Osteocyte (in vitro differentiated cells): ENCODE measurements around the gene KRT86. TPM values are rescaled to one million over a fixed set of nuclear protein-coding genes. Genes with fewer than 3 reads are reported as not detected.
"Not testable (repeated sequence)": the region's sequence is repeated elsewhere in the genome, so short reads cannot be mapped to it uniquely, and the experiment has no call there.

ENCODE experiments used
- DNase-seq: peaks from one replicate; pipeline ENCODE4 v3.0.0; 2021; ENCODE audit warnings: mixed read lengths; ENCODE audit not compliant: unreplicated experiment; ENCODE audit errors: extremely low spot score
- H3K27ac Mint-ChIP-seq: one replicate; pipeline ENCODE4 v1.8.0; 2021; ENCODE audit warnings: mild to moderate bottlenecking, mixed read lengths; ENCODE audit not compliant: unreplicated experiment
- H3K27me3 Mint-ChIP-seq: one replicate; pipeline ENCODE4 v1.8.0; 2021; ENCODE audit warnings: mixed read lengths; ENCODE audit not compliant: unreplicated experiment
- H3K36me3 Mint-ChIP-seq: one replicate; pipeline ENCODE4 v1.8.0; 2021; ENCODE audit warnings: mixed read lengths; ENCODE audit not compliant: unreplicated experiment
- H3K4me1 Mint-ChIP-seq: one replicate; pipeline ENCODE4 v1.8.0; 2021; ENCODE audit warnings: mixed read lengths; ENCODE audit not compliant: unreplicated experiment
- H3K4me3 Mint-ChIP-seq: one replicate; pipeline ENCODE4 v1.8.0; 2021; ENCODE audit warnings: mild to moderate bottlenecking, moderate library complexity, mixed read lengths; ENCODE audit not compliant: unreplicated experiment
- H3K9me3 Mint-ChIP-seq: one replicate; pipeline ENCODE4 v1.8.0; 2021; ENCODE audit warnings: mixed read lengths; ENCODE audit not compliant: unreplicated experiment
- total RNA-seq: library from RNA; stranded (reverse); gene quantifications from 2 replicates; pipeline ENCODE4 v1.2.1, GENCODE V29; 2021
- TF ChIP-seq, protein P1 (sequence below): fragments of 200-600 bp; sonication (generic); IDR thresholded peaks from 2 replicates; pipeline ENCODE4 v1.5.0; 2021; ENCODE audit warnings: antibody characterized with exemption, mild to moderate bottlenecking, moderate library complexity

The KRT86 gene
- total RNA-seq, 1 donor from 2014 or later: 0.24 TPM

DNA sequence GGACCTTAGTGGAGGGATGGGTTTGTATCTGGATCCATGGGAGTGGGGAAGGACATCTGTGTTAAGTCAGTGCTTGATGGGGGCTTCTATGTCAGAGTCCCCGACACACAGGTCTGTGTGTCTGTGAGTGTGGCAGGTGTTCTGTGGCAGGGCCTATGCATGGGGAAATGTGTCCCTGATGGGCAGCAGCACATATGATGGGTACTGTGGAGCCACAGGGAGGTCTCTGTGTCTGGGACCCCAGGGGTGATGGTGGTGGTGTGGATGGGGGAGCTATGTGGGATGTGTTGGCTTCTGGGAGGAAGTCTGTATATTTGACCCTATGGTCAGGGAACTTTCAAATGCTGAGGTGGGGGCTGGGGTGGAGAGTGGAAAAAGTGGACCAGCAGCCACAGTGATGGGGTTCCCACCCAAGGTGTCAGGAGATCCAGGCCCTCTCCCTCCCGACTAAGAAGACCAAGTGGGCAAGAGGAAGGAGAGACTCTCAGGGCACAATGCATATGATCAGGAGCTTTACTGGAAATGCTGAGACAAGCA, 24.9 kb upstream of the KRT86 start:
- no peak for DNase-seq
- Mint-ChIP-seq H3K27ac (peak overlapping the region; percentile 59), H3K4me1 (peaks cover 53% of the 10 kb centered on the region), H3K36me3 (no peaks in the 10 kb centered on the region), H3K4me3 (no peak overlapping the region), H3K9me3 (no peaks in the 10 kb centered on the region), H3K27me3 (no peaks in the 10 kb centered on the region)
- TF ChIP-seq, protein P1, sequence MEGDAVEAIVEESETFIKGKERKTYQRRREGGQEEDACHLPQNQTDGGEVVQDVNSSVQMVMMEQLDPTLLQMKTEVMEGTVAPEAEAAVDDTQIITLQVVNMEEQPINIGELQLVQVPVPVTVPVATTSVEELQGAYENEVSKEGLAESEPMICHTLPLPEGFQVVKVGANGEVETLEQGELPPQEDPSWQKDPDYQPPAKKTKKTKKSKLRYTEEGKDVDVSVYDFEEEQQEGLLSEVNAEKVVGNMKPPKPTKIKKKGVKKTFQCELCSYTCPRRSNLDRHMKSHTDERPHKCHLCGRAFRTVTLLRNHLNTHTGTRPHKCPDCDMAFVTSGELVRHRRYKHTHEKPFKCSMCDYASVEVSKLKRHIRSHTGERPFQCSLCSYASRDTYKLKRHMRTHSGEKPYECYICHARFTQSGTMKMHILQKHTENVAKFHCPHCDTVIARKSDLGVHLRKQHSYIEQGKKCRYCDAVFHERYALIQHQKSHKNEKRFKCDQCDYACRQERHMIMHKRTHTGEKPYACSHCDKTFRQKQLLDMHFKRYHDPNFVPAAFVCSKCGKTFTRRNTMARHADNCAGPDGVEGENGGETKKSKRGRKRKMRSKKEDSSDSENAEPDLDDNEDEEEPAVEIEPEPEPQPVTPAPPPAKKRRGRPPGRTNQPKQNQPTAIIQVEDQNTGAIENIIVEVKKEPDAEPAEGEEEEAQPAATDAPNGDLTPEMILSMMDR: no peak

DNA sequence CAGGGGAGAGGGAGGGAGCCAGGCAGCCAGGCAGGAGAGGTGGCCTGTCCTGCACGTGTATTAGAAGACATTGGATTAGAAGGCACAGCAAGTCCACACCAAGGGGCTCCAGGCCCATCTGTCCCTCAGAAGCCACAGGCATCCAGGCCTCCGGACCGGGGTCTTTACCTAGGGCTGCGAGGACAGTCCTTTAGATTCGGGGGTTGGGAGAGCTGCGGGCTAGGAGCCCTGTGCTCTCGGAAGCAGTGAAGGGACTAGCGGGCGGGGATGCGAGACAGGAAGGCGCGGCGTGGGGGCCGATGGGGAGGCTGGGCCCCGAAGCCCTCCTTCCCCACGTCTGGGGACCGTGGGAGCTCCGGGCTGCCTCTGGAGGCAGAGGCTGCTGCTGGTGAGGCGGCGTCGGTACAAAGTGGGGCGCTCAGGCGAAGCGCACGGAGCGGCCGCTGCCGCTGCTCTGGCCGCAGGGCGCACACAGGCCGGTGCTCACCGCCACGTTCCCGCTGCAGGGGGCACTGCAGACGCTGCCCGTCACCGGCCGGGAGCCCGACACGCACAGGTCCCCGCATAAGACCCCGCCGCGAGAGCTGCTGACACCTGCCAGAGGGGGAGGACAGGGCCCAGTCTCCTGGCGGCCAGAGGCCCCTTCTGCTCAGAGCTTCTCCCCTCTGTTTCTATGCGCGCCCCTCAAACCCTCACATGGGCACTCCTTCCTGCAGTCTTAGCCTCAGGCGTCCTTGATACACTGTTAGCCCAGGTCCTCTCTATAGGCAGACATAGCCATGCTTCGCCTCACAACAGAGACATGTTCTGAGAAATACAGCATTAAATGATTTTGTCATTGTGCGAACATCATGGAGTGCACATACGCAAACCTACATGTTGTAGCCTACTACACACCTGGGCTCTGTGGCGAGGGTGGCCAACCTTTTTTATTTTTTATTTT, 24.1 kb upstream of the KRT86 start:
- TF ChIP-seq, protein P1: no peak
- Mint-ChIP-seq H3K4me3 (no peak overlapping the region), H3K36me3 (no peaks in the 10 kb centered on the region), H3K4me1 (peaks cover 45% of the 10 kb centered on the region), H3K27ac (no peak overlapping the region), H3K9me3 (no peaks in the 10 kb centered on the region), H3K27me3 (no peaks in the 10 kb centered on the region)
- DNase-seq: no peak

DNA sequence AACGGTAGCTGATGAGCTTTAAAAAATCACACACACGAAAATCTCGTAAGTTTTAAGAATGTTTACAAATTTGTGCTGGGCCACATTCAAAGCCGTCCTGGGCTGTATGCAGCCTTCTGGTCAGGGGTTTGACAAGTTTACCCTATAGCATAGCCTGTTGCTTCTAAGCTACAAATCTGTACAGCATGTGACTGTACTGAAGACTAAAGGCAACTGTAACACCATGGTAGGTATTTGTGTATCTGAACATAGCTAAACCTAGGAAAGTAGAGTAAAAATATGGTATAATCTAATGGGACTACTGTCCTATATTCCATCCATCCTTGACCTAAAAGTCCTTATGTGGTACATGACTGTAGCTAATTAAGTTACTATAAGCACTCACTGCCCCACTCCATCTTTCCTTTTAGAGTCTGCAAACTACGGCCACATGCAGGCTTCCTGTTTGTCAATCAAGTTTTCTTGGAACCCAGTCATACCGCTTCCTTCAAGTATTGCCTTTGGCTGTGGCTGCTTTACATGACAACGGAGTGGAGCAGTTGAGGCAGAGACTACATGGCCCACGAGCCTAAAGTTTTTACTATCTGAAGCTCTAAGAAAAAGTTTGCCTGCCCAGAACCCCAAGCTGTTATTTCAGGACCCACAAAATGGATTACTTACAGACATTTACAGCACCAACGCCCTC, 22.9 kb upstream of the KRT86 start:
- TF ChIP-seq, protein P1: no peak
- Mint-ChIP-seq H3K27me3 (no peaks in the 10 kb centered on the region), H3K4me3 (no peak overlapping the region), H3K9me3 (no peaks in the 10 kb centered on the region), H3K36me3 (no peaks in the 10 kb centered on the region), H3K4me1 (peaks cover 34% of the 10 kb centered on the region), H3K27ac (no peak overlapping the region)
- no peak for DNase-seq

DNA sequence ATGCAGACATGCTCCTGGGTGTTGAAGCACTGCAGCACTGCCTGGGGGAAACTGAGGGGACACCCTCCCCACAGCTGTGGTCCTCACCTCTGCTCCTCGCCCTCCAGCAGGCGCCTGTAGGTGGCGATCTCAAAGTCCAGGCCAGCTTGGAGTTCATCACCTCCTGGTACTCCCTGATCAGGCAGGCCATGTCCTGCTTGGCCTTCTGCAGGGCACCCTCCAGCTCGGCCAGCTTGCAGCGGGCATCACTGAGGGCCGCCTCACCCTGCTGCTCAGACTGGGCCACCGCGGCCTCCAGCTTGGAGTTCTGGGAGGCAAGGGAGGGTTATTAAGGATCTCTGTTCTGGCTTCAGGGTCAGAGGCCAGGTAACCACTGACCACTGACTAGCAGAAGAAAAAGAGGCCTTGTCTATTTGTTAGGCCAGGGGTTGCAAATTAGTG, 22.2 kb upstream of the KRT86 start:
- H3K27ac Mint-ChIP-seq, H3K9me3 Mint-ChIP-seq, H3K36me3 Mint-ChIP-seq, H3K4me3 Mint-ChIP-seq, H3K27me3 Mint-ChIP-seq, DNase-seq: not testable (repeated sequence)
- TF ChIP-seq, protein P1: peak; percentile 27
- peaks cover 27% of the 10 kb centered on the region for H3K4me1 Mint-ChIP-seq
